Keratinocyte (primary cell): Measurements from ENCODE around the gene ZNF883. TPM values are rescaled to one million over a fixed set of nuclear protein-coding genes. Genes with fewer than 3 reads are reported as not detected.

ENCODE experiments used
- DNase-seq: peaks from one replicate; pipeline ENCODE4 v3.0.0-alpha.2; 2011; ENCODE audit warnings: low read depth, missing footprints, low spot score
- FAIRE-seq: peaks from 2 replicates; lab custom pipeline; 2011; peaks lifted over from hg19 to GRCh38; lab: Jason Lieb, UNC
- H2AFZ ChIP-seq: 2 replicates; pipeline ENCODE4 v1.6.0; 2012; ENCODE audit warnings: low read length, control low read depth, inconsistent platforms; ENCODE audit not compliant: control insufficient read depth
- H3K27ac ChIP-seq: 2 replicates; pipeline ENCODE4 v1.5.1; 2011; ENCODE audit warnings: low read length; ENCODE audit not compliant: control insufficient read depth, insufficient read depth
- H3K27me3 ChIP-seq: 3 replicates; pipeline ENCODE4 v1.6.0; 2011; ENCODE audit warnings: low read length; ENCODE audit not compliant: control insufficient read depth, insufficient read depth; ENCODE audit errors: extremely low read depth
- H3K36me3 ChIP-seq, 2 experiments: 2 replicates in 1 of 2; 3 replicates in 1 of 2; pipeline ENCODE4 v1.5.1; 2011; ENCODE audit warnings: low read length in 2 of 2, mild to moderate bottlenecking in 1 of 2; ENCODE audit not compliant: control insufficient read depth in 2 of 2, insufficient read depth in 2 of 2; ENCODE audit errors: extremely low read depth in 1 of 2
- H3K4me1 ChIP-seq: 3 replicates; pipeline ENCODE4 v1.5.1; 2011; ENCODE audit warnings: low read length; ENCODE audit not compliant: control insufficient read depth, insufficient read depth; ENCODE audit errors: extremely low read depth
- H3K4me2 ChIP-seq: 3 replicates; pipeline ENCODE4 v1.6.0; 2011; ENCODE audit warnings: low read depth, low read length; ENCODE audit not compliant: control insufficient read depth, insufficient read depth; ENCODE audit errors: extremely low read depth
- H3K4me3 ChIP-seq, 3 experiments: fragments of 200-600 bp in 1 of 3; sonication (generic) in 1 of 3; 2 replicates in 2 of 3; 3 replicates in 1 of 3; pipeline ENCODE4 v1.5.1; 2011 to 2016; ENCODE audit warnings: low read length in 3 of 3, mild to moderate bottlenecking in 3 of 3, control low read depth in 2 of 3, inconsistent platforms in 1 of 3, low read depth in 1 of 3, mixed read lengths in 1 of 3, mixed run types in 1 of 3, moderate library complexity in 1 of 3; ENCODE audit not compliant: control insufficient read depth in 2 of 3, insufficient read depth in 2 of 3; ENCODE audit errors: extremely low read depth in 1 of 3
- H3K79me2 ChIP-seq: 2 replicates; pipeline ENCODE4 v1.6.0; 2012; ENCODE audit warnings: low read length; ENCODE audit not compliant: control insufficient read depth, insufficient read depth
- H3K9ac ChIP-seq: 3 replicates; pipeline ENCODE4 v1.6.0; 2011; ENCODE audit warnings: low read length; ENCODE audit not compliant: control insufficient read depth, insufficient read depth; ENCODE audit errors: extremely low read depth
- H3K9me1 ChIP-seq: 3 replicates; pipeline ENCODE4 v1.6.0; 2011; ENCODE audit warnings: low read length; ENCODE audit not compliant: control insufficient read depth, insufficient read depth; ENCODE audit errors: extremely low read depth
- H3K9me3 ChIP-seq: 2 replicates; pipeline ENCODE4 v1.5.1; 2012; ENCODE audit warnings: low read depth, low read length; ENCODE audit not compliant: control insufficient read depth
- H4K20me1 ChIP-seq: 3 replicates; pipeline ENCODE4 v1.6.0; 2011; ENCODE audit warnings: low read length; ENCODE audit not compliant: control insufficient read depth, insufficient read depth; ENCODE audit errors: extremely low read depth
- CTCF ChIP-seq, 3 experiments: IDR thresholded peaks in 1 of 3; conservative IDR thresholded peaks in 1 of 3; optimal IDR thresholded peaks in 1 of 3; 2 replicates in 2 of 3; 3 replicates in 1 of 3; pipeline versions ENCODE3 to v1.5.1; 2011; ENCODE audit warnings: low read length in 3 of 3, mild to moderate bottlenecking in 3 of 3, moderate library complexity in 2 of 3, control low read depth in 1 of 3, inconsistent platforms in 1 of 3; ENCODE audit not compliant: insufficient read depth in 2 of 3; ENCODE audit errors: extremely low read depth in 1 of 3
- EZH2 ChIP-seq: IDR thresholded peaks from one replicate; pipeline ENCODE4 v1.6.1; 2012; ENCODE audit warnings: inconsistent platforms, mild to moderate bottlenecking, low read length, moderate library complexity
- dilution Hi-C: fragments of 300-500 bp; cut with MboI; formaldehyde crosslinking; loops from one replicate; pipeline ENCODE4 v1.7.0; 2020; ENCODE audit warnings: low sequenced_read_pairs; ENCODE audit not compliant: extremely low pct_ligation_motif_present
- polyA plus RNA-seq, 5 experiments: library from polyadenylated mRNA; depleted of rRNA in 3 of 5; stranded (reverse) in 3 of 5; stranded (forward) in 1 of 5; unstranded in 1 of 5; fragments of >200 nt; gene quantifications; 1 replicate in 1 of 5; 2 replicates in 3 of 5; 3 replicates in 1 of 5; pipeline versions ENCODE4 v1.2.1 to v1.2.3, GENCODE V29; 2011 to 2012; ENCODE audit warnings: missing spikeins in 2 of 5, low read depth in 1 of 5, low replicate concordance in 1 of 5

The ZNF883 gene
- polyA plus RNA-seq, 1 donor (not counting 4 experiments of a cell fraction or from before 2014, with no cell fraction given), result 0.98 TPM

- no peak for FAIRE-seq
- H3K27me3 ChIP-seq, result no peaks in the 10 kb centered on the region
- H3K36me3 ChIP-seq, result no peaks in the 10 kb centered on the region
- no peaks in the 10 kb centered on the region for H3K9me1 ChIP-seq
- no peaks in the 10 kb centered on the region for H3K79me2 ChIP-seq
- dilution Hi-C loops, result no loop called here
- peak overlapping the region; percentile 8 for H3K4me2 ChIP-seq
- no peaks in the 10 kb centered on the region for H3K9me3 ChIP-seq
- H3K27ac ChIP-seq, result no peak overlapping the region
- H4K20me1 ChIP-seq, result no peaks in the 10 kb centered on the region
- H3K4me3 ChIP-seq, result no peak overlapping the region
- no peak overlapping the region for H3K9ac ChIP-seq
- DNase-seq, result no peak
- peaks cover 13% of the 10 kb centered on the region for H3K4me1 ChIP-seq
- no peak overlapping the region for H2AFZ ChIP-seq
- TF ChIP-seq EZH2, result no peak
- TF ChIP-seq CTCF (optimal IDR thresholded peaks at IDR 0.05 in 1 of 3, IDR thresholded peaks at IDR 0.05 in 1 of 3, conservative IDR thresholded peaks at IDR 0.05 in 1 of 3; ENCODE audit: extremely low read depth in 1 of 3, insufficient read depth in 2 of 3, low read length in 3 of 3), result no peak
Observed at GRCh38 chr9:112917987-112918362, 94.0 kb downstream of the ZNF883 start.

GRCh38 chr9:112917047-112917986 lies 94.7 kb downstream of the ZNF883 start:
- DNase-seq, result no peak
- Histone ChIP-seq H3K4me2 (peak overlapping the region; percentile 8), H4K20me1 (no peaks in the 10 kb centered on the region), H3K9me1 (no peaks in the 10 kb centered on the region), H3K79me2 (no peaks in the 10 kb centered on the region), H3K27me3 (no peaks in the 10 kb centered on the region), H2AFZ (no peak overlapping the region), H3K4me1 (peaks cover 13% of the 10 kb centered on the region), H3K9ac (no peak overlapping the region), H3K9me3 (no peaks in the 10 kb centered on the region), H3K36me3 (no peaks in the 10 kb centered on the region), H3K27ac (no peak overlapping the region), H3K4me3 (no peak overlapping the region)
- dilution Hi-C loops, result no loop called here
- TF ChIP-seq CTCF (optimal IDR thresholded peaks at IDR 0.05 in 1 of 3, IDR thresholded peaks at IDR 0.05 in 1 of 3, conservative IDR thresholded peaks at IDR 0.05 in 1 of 3; ENCODE audit: extremely low read depth in 1 of 3, insufficient read depth in 2 of 3, low read length in 3 of 3) (no peak), EZH2 (no peak)
- peak; percentile 74 for FAIRE-seq
